Fibroblast of skin of scalp (primary cell): ENCODE data around the gene EMSY.
"Not testable (repeated sequence)": the region's sequence is repeated elsewhere in the genome, so short reads cannot be mapped to it uniquely, and the experiment has no call there.

ENCODE experiments used
- DNase-seq: peaks from one replicate; pipeline ENCODE4 v3.0.0-alpha.2; 2013

EMSY gene

DNA sequence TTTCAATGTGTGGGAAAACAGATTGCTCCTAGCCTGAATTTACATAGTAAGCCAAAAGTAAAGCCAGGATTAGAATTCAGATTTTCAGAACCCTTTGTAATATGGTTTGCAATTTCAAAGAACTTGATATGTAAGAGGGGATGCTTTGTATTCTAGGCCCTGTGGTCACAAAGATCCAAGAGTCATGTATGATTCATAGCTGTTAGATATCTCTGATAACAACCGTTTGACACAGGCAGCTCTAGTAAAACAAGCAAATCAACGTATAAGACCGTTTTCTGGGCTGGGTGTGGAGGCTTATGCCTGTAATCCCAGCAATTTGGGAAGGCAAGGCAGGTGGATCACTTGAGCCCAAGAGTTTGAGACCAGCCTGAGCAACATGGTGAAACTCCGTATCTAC, 79.6 kb downstream of the EMSY start:
- no peak for DNase-seq

DNA sequence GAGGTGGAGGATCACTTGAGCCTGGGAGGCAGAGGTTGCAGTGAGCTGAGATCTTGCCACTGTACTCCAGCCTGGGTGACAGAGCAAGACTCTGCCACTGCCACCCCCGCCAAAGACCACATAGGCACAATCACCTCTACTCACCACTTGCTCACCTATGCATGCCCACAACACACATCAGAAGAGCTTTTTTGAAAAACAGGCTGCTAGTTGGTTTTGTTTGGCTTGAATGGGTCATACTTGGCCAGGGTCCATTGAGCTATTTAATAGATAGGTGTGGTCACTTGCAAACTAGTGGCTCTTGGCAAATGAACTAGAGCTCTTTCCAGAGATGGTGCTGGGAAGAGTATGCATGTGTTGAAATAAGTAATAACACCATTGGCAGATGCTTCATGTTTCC, 80.1 kb downstream of the EMSY start:
- peak; percentile 16 for DNase-seq

DNA sequence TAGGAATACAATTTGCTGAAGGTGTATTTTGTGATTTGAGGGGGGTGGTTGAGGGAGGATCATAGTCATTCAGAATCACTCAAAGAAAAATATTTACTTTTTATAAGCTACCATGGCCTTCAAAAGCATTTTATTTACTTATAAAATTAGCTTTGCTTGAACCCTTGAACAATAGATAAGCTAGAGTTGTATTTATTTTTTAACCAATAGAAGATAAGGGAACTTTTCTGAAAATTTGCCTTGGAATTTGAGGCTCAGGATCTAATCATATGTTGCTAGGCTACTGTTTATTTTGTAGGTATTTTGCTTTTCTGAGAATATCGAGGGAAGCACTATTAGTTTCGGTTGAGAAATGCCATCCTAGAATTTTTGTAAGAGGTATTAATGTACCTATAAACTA, 82.1 kb downstream of the EMSY start:
- no peak for DNase-seq

DNA sequence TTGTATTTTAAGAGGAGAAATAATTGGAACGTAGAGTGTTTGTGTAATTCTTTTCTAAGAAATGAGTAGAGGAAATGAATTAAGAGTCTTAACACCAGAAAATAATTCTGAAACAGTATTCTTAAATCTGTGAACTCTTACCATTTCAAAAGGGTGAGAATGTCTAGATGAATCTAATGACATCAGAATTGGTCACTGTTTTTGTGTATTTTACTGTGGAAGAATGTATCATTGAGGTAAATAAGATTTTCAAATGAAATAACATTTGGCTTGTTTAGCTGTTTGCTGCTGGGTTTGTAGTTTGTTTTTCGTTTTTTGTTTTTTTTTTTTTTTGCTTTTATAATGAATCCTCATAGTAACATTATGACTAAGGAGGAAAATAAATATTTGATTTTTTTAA, 97.6 kb downstream of the EMSY start:
- DNase-seq, result no peak

DNA sequence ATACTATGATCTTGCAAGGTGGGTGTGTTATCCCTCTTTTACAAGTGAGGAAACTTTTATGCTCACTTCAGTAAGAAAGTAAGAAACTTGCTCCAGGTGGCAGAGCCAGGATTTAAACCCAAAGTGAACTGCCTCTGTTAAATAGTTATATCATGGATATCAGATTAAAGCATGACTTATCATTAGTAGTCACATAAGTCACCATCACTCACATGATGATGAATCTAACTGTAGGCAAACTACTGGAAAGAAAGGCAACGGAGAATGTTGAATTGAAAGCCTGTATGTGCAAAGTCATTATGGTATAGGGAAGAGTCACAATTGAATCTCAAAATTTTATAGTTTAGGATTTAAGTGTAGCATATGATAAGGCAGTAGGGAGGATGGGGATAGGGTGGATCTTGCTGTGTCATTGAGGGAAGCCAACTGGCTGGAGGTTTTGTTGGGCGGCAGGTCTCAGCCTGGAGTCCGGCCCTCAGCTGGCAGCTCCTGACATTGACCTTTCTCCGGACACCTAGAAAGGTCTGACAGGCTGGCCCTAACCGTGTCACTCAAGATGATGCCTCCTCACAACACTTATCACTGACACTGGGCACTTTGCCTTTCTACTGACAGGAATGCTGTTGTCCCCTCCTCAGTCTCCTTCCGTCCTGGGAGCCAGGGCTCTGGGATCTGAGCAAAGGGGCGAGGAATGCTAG, 98.3 kb downstream of the EMSY start:
- DNase-seq, result no peak

DNA sequence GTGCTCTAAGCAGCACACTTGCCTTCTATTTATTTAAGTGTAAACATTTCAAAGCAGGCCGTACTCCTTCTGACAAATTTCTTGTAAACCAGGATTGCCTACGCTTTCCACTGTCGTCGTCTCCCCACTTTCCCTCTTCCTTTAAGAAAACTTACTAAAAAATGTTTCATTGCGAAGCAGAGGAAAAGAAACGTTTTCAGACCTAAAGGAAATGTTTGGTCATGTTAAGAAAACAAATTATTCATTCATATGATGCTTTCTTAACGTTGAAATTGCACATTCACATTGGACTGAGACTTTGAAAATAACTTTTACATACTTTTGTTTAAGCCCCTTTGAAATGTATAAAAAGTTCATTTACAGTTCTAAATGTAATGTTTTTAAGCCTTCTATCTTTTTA, 106.0 kb downstream of the EMSY start:
- no peak for DNase-seq

DNA sequence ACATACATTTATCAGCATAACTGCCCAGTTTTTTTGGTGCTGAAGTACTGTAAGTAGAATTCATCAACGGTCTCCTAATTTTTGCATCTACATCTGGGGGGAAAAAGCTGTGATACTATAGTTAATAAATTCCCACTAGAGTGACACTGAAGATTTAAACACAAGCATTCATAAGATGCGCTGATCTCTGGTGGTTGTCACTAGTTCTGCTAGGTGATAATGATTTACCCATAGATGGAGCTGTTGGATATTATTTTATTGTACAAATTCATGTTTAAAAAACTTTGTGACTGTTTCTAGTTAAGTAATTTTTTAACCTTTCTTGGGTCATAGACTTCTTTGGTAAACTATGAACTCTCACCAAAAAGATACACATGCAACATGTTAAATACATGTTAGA, 106.6 kb downstream of the EMSY start:
- peak; percentile 36 for DNase-seq

DNA sequence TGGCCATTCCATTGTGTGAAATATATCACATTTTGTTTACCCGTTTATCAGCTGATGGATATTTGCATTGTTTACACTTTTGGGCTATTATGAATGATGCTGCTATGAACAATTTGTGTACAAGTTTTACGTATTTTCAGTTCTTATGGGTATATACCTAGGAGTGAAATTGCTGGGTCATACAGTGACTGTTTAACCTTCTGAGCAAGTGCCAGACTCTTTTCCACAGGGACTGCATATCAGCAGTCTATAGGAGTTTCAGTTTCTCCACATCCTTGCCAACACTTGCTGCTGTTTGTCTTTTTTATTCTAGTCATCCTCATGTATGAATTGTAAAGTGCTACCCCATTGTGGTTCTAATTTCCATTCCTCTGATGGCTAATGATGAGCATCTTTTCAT, 108.2 kb downstream of the EMSY start:
- no peak for DNase-seq

DNA sequence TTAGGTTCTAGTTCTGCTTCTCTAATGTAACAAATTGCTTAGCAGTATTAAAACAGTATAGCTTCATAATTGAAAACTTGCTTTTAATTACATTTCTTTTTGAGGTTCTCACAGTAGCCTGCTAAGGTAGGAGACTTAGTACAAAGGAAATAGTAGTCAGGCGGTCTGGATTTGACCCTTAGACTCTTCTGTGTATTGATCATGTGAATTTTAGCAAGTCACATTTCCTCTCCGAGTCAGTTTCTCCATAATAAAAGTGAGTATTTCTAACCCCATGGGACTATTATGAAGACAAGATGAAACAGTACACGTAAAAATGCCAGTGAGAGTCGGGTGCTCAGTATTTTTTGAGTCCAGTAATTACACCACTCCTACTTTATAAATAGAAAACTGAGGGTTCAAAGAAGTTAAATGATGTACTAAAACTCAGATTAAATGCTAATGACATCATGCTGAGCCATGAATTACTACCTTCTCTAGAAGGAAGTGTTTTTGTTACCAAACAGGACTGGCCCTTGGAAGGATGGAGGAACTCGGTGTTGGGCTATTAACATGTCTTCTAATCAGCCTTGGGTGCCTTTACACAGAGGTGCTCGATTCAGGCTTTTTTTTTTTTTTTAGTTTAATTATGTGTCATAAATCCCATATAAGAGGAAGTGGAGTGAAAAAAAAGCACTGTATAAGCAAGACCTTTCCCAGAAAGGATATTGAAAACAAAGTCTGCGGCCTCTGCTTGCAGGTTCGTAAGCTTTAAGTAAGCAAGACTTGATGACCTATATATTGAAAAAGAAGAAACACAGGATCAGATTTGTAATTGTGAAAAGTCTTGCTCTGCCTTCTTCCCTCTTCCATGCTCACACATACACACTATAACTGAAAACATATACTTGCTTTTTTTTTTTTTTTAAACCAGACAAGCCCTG, 109.0 kb downstream of the EMSY start:
- no peak for DNase-seq

DNA sequence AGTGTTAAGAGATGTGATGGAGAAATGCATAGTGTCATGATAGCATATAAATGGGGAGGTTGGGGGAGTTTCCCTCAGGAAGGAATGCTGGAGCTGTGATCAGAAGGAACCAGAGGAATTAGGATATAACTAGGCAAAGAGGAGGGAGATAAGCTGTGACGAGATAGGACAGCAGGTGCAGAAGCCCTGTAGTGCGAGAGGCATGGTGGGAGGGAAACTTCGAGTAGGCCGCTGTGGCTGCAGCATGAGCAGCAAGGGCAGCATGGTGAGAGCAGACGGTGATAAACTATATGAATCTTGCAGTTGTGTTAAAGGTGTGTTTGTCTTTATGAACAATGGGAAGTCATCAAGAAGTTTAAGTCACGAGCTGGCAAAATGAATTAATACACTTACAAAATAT, 109.9 kb downstream of the EMSY start:
- DNase-seq, result no peak

DNA sequence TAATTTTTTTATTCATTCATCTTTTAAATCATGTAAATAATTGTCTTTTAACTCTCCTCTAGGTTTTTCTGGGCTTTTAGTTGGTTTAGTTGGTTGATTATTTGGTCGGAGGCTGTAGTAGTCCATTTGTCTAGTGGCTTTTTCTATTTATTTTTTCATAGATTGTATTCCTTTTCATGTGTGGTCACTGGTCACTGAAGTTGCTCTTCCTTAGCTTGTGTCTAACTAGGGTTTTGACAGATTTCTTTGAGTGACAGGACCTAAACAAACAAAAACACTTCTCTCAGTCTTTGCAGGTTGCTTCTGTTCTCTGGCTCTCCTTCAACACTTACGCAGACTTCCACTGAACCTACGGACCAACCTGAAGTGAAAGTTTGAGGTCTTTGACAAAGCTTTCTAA, 112.6 kb downstream of the EMSY start:
- DNase-seq, result no peak

DNA sequence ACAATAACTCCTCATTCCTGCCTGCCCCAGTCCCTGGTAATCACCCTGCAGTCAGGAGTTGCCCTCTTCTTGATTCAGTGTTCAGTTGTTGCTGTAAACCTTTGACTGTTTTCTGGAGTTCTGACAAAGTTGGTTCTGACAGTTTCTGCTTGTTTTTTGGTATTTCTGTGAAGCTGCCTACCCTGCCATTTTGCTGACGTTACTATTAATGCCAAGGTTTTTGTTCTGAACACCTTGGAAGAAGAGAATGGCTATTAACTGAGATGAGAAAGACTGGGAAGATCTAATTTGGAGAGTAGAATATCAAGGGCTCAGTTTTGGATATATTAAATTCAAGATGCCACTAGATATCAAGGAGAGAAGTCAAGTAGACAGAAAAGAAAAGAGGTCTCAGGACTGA, 113.7 kb downstream of the EMSY start:
- no peak for DNase-seq

DNA sequence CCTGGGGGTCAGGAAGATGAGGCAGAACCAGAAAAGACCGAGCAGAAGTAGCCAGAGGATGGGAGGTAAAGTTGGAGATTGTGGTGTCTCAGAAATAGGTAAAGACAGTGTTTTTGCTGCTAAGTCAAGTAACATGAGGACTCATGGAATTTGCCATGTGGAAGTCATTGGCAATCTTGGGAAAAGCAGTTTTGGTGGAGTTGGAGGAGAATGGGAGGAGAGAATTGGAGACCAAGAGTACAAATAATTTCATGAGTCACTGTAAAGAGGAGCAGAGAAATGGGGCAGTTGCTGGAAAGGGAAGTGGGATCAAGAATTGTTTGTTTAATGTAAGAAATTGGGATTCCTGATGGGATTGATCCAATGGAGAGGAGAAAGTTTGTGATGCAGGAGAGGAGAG, 114.1 kb downstream of the EMSY start:
- no peak for DNase-seq

DNA sequence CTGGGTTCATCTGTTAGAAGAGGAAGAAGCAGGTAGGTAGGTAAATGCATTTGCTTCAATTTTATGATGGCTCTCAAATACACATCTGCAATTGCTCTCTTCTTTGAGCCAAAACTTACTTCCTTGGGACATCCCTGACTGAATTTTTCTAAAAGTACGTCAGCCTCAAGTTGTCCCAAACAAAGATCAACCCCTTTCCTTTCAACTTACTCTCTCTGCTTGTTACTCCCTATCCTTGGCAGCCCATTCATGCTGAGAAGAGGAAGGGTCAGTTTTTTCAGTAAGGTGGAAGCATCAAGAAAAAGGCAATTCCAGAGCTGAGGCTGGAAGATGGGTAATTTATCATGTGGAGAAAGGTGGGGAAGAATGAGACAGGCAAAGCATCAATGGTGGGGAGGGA, 114.5 kb downstream of the EMSY start:
- no peak for DNase-seq

DNA sequence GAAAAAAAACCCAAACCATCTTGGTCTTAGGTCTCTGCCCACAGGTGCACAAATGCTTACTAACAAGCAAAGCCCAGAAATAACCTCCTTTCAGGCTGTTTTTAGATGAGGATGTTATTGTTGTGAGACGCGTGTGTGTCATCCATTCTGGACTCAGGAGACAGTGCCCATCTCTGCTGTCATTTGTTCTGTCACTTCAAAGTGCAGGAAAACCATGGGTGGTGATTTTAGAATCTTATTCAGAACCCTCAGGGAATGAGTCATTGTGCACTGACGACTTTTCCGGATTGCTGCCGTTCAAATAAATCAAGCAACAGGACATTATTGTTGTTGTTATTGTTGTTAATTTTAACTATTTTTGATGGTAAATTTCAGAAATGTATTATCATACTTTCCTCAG, 115.4 kb downstream of the EMSY start:
- peak; percentile 39 for DNase-seq

DNA sequence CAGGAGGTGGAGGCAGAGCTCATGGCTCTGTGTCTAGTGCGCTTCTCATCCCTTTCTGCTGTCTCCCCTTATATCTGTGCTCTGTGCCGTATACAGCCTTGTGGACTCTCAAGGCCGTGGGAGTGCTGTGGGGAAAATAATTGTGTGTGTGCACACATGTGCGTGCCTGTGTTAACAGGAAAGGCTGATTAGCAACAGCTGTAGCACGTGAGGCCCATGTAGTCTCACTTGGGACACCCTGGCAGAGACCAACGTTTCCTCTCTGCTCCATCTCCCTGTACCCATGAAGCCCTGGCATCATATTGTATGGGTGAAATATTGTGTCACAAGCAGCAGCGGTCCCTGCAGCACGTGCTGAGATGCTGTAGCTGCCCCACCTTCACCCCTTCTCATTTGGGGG, 116.4 kb downstream of the EMSY start:
- peak; percentile 47 for DNase-seq

DNA sequence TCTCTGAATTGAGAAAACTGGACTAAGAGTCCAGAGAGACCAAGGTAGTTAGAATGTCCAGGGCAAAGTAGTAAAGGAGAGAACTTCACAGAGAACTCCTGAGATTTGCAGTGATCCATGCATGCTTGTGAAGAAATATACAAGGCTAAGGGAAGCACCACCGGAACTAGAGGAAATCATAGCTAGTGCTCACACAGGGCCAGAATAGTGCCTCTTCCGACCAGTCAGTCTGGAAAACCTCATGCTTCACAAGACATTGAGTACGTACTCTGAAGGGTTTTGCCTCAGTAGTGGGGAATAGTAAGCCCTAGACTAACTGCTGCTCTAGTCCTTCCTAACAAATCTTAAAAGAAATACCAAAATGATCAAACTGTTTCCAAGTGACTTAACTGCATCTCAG, 117.7 kb downstream of the EMSY start:
- no peak for DNase-seq

DNA sequence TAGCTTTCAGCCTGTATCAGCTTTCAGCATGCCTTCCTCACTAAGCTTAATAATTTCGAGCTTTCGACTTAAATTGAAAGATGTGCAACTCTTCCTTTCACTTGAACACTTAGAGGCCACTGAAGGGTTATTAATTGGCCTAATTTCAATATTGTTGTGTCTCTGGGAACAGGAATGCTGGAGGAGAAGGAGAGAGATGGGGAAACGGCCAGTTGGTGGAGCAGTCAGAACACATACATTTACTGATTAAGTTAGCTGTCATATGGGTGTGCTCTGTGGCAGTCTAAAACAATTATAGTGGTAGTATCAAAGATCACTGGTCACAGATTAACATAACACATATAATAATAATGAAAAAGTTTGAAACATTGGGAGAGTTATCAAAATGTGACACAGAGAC, 119.5 kb downstream of the EMSY start:
- no peak for DNase-seq

DNA sequence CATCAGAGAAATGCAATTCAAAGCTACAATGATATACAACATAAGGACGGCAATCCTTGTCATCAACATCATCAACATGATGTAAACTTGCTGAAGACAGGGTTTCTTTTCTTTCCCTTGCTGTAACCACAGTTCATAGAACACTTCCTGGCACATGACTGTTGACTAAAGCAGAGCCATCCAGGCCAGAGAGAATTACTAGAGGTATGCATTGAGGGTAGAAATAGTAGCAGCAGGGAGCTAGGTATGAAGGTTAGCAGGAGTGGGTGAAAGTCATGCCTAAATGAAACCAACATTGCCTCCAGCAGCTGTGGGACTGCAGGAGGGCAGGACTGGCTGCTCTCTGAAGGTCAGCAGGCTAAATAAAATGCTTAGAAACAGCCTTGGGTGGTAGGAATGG, 122.0 kb downstream of the EMSY start:
- DNase-seq, result no peak

DNA sequence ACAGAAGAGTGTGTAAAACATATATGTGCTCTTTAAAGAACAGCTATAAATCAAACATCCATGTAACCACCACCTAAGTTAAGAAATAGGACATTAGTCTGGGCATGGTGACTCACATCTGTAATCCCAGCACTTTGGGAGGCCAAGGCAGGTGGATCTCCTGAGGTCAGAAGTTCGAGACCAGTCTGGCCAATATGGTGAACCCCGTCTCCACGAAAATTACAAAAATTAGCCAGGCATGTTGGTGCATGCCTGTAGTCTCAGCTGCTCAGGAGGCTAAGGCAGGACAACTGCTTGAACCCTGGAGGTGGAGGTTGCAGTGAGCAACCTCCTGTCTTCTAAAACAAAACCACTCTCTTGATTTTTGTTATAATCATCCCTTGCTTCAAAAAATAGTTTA, 122.4 kb downstream of the EMSY start:
- DNase-seq, result no peak

DNA sequence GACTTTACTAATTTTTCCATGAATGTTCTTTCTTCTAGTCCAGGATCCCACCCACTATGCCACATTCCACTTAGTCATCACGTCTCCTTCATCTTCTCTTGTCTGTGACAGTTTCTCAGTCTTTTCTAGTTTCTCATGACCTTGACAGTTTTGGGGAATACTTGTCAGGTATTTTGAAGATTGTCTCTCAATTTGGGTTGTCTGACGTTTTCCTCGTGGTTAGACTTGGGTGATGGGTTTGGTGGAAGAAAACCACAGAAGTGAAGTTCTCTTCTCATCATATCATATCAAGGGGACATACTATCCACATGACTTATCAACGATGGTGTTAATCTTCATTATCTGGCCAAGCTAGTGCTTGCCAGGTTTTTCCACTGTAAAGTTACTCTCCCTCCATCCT, 123.3 kb downstream of the EMSY start:
- peak; percentile 58 for DNase-seq

DNA sequence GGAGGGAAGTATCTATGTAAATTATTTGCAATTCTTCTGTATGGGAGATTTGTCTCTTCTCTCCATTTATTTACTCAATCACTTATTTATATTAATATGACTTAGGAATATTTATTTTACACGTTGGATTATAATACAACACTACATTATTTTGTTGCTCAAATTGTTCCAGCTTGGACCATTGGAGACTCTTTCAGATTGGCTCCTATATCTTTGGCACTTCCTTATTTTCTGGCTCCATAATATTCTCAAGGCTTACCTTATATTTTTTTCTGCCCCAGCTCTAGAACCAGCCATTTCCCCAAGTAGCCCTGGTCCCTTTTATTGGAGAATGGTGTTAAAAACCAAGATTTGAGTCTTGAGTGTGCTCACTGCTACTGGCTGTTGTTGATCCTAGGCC, 123.8 kb downstream of the EMSY start:
- DNase-seq, result no peak

DNA sequence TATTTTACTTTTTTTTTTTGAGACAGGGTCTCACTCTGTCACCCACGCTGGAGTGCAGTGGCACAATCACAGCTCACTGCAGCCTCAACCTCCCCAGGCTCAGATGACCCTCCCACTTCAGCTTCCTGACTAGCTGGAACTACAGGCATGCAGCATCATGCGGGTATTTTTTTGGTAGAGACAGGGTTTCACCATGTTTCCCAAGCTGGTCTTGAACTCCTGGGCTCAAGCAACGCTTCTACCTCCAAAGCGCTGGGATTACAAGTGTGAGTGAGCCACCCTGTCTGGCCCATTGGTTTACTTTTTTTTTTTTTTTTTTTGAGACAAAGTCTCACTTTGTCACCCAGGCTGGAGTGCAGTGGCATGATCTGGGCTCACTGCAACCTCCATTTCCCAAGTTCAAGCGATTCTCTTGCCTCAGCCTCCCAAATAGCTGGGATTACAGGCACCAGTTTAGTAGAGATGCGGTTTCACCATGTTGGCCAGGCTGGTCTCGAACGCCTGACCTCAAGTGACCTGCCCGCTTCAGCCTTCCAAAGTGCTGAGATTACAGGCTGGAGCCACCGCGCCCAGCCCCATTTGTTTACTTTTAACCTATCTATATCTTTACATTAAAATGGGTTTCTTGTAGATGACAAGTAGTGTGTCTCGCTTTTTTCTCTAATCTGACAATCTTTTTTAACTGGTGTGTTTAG, 127.5 kb downstream of the EMSY start:
- DNase-seq, result not testable (repeated sequence)

DNA sequence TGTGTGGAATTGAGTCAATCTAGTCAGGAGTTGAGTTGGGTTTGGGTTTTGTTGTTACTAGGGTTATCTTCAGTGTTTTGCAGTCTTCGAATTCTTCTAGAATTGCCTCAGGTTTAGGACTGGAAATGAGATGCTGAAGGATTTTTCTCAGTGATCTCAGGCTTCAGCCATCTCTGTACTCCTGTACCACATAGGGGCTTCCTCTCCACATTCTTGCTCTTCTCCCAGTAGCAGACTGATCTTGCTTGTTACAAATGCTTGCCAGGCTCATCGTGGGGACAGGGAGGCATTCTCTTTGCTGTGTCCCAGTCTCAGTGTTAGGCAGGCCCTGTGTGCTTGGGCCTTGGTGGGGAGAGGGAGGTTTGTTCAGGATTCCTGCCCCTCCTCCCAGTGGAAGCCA, 129.6 kb downstream of the EMSY start:
- DNase-seq, result peak; percentile 77
